Measurements from ENCODE around the gene RBM10. TPM values are rescaled to one million over a fixed set of nuclear protein-coding genes. Genes with fewer than 3 reads are reported as not detected.
A peak's percentile ranks its signal among the peaks of the same experiment; 100 is the strongest.

Gene RBM10
- total RNA-seq, 1 experiment from 2014 or later: 55.8 TPM

DNA sequence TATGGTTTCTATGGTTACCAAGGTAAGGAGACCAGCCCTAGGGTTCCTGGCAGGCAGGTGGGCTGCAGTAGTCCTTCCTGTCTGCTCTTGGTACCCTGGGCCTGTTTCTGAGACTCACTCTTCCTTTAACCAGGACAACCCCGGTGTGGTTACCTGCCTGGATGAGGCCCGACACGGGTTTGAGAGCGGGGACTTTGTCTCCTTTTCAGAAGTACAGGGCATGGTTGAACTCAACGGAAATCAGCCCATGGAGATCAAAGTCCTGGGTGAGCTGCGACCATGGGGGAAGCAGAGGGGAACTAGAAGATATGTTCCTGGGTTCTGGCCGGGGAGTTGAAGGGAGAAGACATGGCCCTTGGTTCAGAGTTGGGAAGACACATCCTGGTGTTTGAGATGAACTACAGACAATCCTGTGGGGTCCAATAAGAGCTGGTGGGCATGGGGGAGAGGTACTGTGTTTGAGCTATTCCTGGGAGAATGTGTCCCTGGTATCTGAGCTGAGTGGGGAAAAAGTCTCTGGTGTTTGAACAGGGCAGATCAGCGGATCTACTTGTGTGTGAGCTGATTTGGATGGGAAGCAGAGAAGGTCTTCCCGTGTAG, 56.4 kb downstream of the RBM10 start:
- H3K9ac ChIP-seq (ENCODE audit: extremely low read depth, insufficient read length, low read length): no peak overlapping the region
- H3K9me3 ChIP-seq (ENCODE audit: control insufficient read depth, low read depth, low read length): no peaks in the 10 kb centered on the region
- H3K4me1 ChIP-seq (ENCODE audit: insufficient read depth, low read length): peaks cover 8% of the 10 kb centered on the region; the same call in 1 of the 2 replicates
- no peak for DNase-seq
- no peak overlapping the region for H2BK120ac ChIP-seq (ENCODE audit: low read depth, low read length, poor library complexity, severe bottlenecking)
- no peak overlapping the region for H4K8ac ChIP-seq (replicated peaks; ENCODE audit: insufficient read length, low read depth, low read length)
- Mint-ChIP-seq H3K4me3 (no peak overlapping the region; a peak in 1 of 5 replicates), H3K27ac (peak overlapping the region in 2 of 3 experiments; percentile 73 to 78; a peak in 3 of 7 replicates), H3K9me3 (no peaks in the 10 kb centered on the region; a peak in 1 of 5 replicates), H3K27me3 (ENCODE audit: low read depth) (no peaks in the 10 kb centered on the region), H3K4me1 (peaks cover 25% of the 10 kb centered on the region in 2 experiments), H3K36me3 (ENCODE audit: insufficient read depth in 1 of 3, low read depth in 3 of 3) (peaks cover 91 to 100% (median 99%) of the 10 kb centered on the region in 3 experiments)
- no peaks in the 10 kb centered on the region for H3K27me3 ChIP-seq (ENCODE audit: insufficient read depth, low read length)
- H3K4me2 ChIP-seq (ENCODE audit: insufficient read depth, insufficient read length, low read length): no peak overlapping the region
- H2AFZ ChIP-seq (ENCODE audit: low read length): no peak overlapping the region
- no peak overlapping the region for H2BK5ac ChIP-seq (ENCODE audit: insufficient read length, low read length)
- H3K14ac ChIP-seq (ENCODE audit: insufficient read depth, low read length): no peak overlapping the region
- H4K20me1 ChIP-seq (ENCODE audit: control insufficient read depth, insufficient read depth, insufficient read length): no peaks in the 10 kb centered on the region
- TF ChIP-seq, protein P1, sequence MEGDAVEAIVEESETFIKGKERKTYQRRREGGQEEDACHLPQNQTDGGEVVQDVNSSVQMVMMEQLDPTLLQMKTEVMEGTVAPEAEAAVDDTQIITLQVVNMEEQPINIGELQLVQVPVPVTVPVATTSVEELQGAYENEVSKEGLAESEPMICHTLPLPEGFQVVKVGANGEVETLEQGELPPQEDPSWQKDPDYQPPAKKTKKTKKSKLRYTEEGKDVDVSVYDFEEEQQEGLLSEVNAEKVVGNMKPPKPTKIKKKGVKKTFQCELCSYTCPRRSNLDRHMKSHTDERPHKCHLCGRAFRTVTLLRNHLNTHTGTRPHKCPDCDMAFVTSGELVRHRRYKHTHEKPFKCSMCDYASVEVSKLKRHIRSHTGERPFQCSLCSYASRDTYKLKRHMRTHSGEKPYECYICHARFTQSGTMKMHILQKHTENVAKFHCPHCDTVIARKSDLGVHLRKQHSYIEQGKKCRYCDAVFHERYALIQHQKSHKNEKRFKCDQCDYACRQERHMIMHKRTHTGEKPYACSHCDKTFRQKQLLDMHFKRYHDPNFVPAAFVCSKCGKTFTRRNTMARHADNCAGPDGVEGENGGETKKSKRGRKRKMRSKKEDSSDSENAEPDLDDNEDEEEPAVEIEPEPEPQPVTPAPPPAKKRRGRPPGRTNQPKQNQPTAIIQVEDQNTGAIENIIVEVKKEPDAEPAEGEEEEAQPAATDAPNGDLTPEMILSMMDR (conservative IDR thresholded peaks at IDR 0.05): no peak
- no peak overlapping the region for H3K4ac ChIP-seq (ENCODE audit: low read depth, low read length)
- no peak overlapping the region for H4K5ac ChIP-seq (ENCODE audit: insufficient read length, low read depth, low read length)
- H3K27ac ChIP-seq (ENCODE audit: insufficient read length, low read depth, low read length): no peak overlapping the region
- H2AK5ac ChIP-seq (ENCODE audit: insufficient read length, low read length): no peak overlapping the region
- no peak overlapping the region for H3K23ac ChIP-seq (ENCODE audit: insufficient read length, low read depth, low read length)
- H3K18ac ChIP-seq (ENCODE audit: insufficient read length, low read depth, low read length): no peak overlapping the region
- H3K23me2 ChIP-seq (ENCODE audit: insufficient read length, low read depth, low read length, poor library complexity, severe bottlenecking): no peaks in the 10 kb centered on the region
- H4K91ac ChIP-seq (ENCODE audit: insufficient read length, low read depth, low read length): no peak overlapping the region
- H3K79me2 ChIP-seq (ENCODE audit: insufficient read depth, low read length): peaks cover 15% of the 10 kb centered on the region; the same call in 1 of the 2 replicates
- H2BK20ac ChIP-seq (ENCODE audit: low read depth, low read length, poor library complexity, severe bottlenecking): no peak overlapping the region
- peaks cover 6% of the 10 kb centered on the region for H3K79me1 ChIP-seq (ENCODE audit: insufficient read depth, low read depth, low read length, poor library complexity, severe bottlenecking)
- H2BK12ac ChIP-seq (ENCODE audit: insufficient read length, low read depth, low read length): no peak overlapping the region
- no peak overlapping the region for H2BK15ac ChIP-seq (ENCODE audit: low read depth, low read length)
- no CpG with 5 or more reads among the region's 9 CpGs for WGBS (ENCODE audit: extremely low coverage, insufficient read length, low lambda C conversion rate)
- no peak overlapping the region for H3T11ph ChIP-seq (ENCODE audit: low read length)
- H3K56ac ChIP-seq (ENCODE audit: insufficient read length, low read depth, low read length): no peak overlapping the region
